GM18519 (cell line): ENCODE results near the gene AKT3.

ENCODE experiments used
- ATAC-seq: cut with Tn5 transposase; IDR thresholded peaks from one replicate; pipeline ENCODE4 v1.9.1; 2021; ENCODE audit warnings: mild to moderate bottlenecking, moderate library complexity; ENCODE audit not compliant: unreplicated experiment, low FRiP score

Gene AKT3

GRCh38 chr1:243474136-243474881 is 375.7 kb downstream of the AKT3 start:
- no peak for ATAC-seq

DNA sequence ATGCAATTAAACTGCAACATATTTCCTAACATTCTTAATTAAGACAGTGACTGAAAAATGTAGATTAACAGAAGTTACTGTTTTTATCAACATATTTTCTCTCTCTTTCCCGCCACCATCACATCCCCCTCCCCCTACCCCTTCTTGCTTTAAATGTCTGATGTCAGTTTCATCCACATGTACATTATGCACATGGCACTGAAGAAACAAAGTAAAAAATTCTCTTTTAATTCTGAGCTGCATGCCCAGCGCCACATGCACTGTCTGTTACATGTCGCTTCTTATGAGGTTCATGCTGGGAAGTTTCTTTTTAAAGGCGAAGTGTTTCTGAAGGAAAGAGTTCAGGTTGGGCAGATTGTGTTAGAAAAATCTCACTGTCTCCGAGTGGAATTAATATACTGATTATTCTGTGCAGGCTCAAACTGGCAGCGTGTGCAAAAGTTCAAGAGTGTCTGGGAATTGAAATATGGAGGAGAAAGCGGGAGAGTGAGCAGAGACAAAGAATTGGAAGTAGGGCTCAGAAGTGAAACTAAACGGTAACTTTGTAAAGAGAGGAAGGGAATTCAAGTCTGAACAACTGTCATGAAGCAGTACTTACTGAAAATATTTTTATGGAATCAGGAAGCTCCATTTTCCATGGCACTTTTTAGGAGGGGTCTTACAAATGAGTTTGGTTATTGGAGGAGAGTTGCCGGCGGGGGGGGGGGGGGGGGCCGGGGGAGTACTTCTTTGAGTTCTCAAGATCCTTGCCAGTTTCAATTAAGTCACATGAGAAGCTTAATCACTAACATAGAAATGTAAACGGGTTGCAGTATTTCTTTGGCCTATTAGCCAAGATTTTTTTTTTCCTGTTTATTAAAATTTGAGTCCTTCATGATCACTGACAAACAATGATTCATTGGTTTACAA is 376.6 kb downstream of the AKT3 start:
- ATAC-seq = no peak

GRCh38 chr1:243471754-243472745 is 378.0 kb downstream of the AKT3 start:
- ATAC-seq = peak; percentile 71

- ATAC-seq = no peak
Observed at GRCh38 chr1:243471026-243471685, 378.9 kb downstream of the AKT3 start.

DNA sequence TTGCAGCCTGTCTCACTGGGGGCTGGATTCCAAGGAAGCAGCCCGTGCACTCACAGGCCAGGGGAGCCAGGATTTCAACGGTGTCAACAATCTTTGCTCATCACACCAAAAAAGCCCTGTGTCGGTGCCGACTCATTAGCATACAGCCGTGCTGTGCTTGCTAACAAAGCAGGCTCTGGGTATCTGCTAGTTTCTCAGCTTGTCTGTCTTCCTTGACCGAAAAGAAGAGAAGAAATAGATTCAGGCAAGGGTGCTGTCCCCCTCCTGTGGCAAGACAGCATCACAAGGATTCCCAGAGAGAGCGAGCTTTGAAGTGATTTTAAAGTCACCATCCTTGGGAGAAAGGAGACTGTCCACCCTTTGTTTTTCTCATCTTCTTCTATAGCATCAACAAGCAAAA is 379.5 kb downstream of the AKT3 start:
- ATAC-seq = no peak

- ATAC-seq = no peak
Observed at GRCh38 chr1:243469497-243469896, 380.5 kb downstream of the AKT3 start.

GRCh38 chr1:243465738-243466137 is 384.3 kb downstream of the AKT3 start:
- ATAC-seq = no peak

DNA sequence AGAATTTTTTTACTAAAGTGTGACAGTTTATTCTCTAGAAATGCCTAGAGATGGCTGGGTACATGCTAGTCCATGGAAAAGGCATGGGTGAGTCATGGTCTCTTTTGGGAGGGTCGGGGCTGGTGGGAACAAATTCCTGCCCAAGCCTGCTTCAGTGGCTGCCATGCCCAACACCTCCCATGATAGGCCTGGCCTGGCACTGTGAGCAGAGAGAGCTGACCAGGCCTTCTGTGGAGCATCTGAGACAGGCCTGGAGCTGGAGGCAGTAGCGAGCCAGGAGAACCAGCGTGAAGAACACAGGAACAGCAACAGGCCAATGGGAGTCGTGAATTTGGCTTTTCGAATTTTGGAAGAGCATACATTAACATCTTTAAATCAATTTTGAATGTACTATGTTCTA is 385.0 kb downstream of the AKT3 start:
- ATAC-seq = no peak

DNA sequence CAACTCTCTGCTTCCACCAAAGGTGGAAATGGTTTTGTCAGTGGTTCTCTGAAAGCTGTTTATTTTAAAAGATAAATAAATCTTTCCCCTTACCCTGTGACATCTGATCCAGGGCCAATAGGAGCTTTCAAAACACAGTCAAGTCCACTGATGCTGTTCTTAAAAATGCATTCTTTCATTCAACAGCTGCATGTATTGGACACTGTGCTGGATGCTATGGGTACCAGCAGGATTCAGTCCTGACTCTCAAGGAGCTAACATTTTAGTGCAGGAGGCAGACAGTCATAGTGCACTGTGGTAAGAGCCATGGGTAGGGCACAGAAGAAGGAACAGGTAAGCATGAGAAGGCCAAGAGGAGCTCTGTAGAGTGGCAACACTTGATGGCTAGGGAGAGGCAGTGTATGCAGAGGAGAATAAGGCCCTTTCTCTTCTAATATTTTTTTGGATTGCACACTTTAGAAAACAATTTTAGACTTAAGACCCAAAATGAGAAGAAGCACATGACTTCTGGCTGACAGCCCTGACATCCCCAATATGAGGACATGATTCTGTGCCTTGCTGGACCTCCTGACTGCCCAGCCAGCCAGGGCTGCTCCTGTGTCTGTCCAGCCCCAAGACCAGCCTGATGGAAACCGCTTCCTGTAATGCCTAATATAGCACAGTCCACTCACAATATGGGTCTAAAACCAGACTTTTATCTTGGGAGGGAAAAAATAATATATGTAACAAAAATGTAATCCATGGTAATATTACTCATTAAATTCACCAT is 386.9 kb downstream of the AKT3 start:
- ATAC-seq = no peak

GRCh38 chr1:243461700-243462099 is 388.3 kb downstream of the AKT3 start:
- no peak for ATAC-seq

GRCh38 chr1:243459059-243459458 is 391.0 kb downstream of the AKT3 start:
- ATAC-seq = no peak

GRCh38 chr1:243457363-243457982 is 392.6 kb downstream of the AKT3 start:
- ATAC-seq = no peak

DNA sequence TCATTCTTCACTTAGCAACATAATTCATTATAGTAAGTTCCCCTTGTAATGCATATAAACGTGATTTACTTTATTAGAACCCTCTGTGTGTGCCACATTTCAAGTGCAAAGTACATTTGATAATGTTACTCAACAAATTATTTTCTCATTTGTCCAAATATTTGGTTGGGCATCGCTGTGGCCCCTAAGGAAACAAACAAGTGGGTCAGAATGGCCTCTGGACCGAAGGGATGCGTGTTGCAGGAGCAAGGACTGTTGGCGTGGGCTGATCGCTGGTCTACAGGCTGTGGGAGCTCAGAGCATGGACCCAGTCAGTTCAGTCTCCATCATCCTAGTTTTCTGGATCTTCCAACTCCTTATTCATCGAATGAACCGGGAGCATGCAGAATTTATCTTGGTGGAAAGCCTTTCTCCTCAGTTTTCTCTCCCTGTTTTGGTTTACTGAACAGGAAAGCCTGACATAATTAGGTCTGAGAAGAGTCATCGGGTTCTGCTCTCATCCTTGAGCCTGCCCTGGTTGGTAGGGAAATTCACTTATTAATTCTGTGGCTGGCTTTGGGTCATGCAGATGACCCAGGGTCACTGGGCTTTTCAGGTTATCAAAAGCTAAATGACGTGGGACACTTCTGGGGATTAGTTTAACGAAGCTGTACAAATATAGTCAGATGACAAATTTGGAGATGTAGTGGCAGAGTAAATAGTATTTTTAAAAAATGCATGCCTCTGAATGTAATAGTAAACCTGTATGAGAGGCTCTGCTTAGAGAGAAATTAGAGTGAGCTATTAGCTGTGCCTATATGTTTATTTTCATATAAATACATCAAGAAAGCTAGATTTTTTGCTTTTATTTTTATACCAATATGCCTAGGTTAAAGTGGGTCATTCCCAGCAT is 394.0 kb downstream of the AKT3 start:
- ATAC-seq = no peak

DNA sequence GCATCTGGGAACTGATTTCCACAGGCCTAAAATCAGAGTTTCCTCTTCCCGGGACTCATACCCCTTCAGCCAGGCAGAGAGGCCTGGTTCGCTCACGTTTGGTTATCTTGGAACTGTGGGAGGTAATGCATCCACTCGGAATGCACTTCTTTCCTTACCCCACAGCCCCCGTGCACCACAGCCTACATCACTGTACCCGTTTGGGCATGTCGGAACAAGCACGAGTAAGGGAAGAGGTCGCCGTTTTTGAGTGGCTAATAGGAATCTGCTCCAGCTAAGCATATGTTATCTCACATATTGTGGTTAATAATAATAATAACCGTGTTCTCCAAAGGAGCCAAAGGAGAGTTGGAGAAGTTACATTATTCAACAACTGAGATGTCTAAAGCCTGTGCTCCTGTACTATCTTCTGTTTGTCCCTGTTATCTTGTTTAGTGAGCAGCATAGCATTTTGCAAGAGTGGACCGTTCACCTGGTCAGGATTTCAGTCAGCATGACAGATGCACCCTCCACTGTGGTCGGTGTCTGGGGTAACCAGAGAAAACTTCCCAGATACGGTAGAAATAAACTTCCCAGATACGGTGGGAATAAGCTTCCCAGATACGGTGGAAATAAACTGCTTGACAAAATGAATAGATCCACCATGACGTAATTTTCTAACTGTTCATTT is 395.6 kb downstream of the AKT3 start:
- ATAC-seq = no peak

GRCh38 chr1:243452092-243452491 is 398.0 kb downstream of the AKT3 start:
- no peak for ATAC-seq

DNA sequence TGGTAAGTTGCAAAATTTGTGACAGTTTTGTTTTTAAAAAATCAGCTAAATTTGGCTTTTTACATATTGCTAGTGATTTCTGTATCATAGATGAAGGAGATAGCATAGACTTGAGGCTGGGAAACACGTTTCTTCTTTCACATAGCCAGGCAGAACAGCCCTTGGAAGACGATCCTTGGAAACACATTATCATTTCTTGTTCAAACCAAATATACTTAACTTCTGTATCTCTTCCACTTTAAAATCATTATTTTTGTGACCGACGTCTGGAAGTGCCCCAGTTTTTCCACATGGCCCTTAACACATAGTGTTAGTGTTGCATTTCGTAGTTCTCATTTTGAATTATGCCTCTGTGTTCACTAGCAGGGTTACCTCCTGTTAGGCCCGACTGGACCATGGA is 400.7 kb downstream of the AKT3 start:
- no peak for ATAC-seq

- ATAC-seq = no peak
Observed at GRCh38 chr1:243447844-243448243, 402.2 kb downstream of the AKT3 start.
